ENCODE measurements around the gene KCTD11.
A peak's percentile ranks its signal among the peaks of the same experiment; 100 is the strongest.

The KCTD11 gene

GRCh38 chr17:7380321-7380720 is 28.4 kb downstream of the KCTD11 start:
- no peak for DNase-seq

GRCh38 chr17:7380855-7381683 is 29.1 kb downstream of the KCTD11 start, which contains the start of gene TNK1:
Gene TNK1, plus strand, starts transcription at chr17:7381089. Its CDS starts 1,838 bp downstream, at chr17:7382927.
- no peak for DNase-seq

DNA sequence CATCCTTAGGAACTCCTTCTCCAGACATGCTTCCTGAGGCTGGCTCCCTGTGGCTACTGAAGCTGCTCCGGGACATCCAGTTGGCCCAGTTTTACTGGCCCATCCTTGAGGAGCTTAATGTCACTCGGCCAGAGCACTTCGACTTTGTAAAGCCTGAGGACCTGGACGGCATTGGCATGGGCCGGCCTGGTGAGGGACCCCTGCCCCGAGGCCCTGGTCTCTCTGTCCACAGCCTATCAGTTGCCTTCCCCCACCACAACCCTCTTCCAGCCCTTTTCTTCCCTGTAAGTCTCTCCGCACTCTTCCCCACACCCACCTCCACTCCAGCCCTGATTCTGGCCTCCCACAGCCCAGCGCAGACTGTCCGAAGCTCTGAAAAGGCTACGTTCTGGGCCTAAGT is 30.9 kb downstream of the KCTD11 start:
- no peak for DNase-seq

GRCh38 chr17:7383371-7383741 is 31.4 kb downstream of the KCTD11 start:
- DNase-seq, result no peak

DNA sequence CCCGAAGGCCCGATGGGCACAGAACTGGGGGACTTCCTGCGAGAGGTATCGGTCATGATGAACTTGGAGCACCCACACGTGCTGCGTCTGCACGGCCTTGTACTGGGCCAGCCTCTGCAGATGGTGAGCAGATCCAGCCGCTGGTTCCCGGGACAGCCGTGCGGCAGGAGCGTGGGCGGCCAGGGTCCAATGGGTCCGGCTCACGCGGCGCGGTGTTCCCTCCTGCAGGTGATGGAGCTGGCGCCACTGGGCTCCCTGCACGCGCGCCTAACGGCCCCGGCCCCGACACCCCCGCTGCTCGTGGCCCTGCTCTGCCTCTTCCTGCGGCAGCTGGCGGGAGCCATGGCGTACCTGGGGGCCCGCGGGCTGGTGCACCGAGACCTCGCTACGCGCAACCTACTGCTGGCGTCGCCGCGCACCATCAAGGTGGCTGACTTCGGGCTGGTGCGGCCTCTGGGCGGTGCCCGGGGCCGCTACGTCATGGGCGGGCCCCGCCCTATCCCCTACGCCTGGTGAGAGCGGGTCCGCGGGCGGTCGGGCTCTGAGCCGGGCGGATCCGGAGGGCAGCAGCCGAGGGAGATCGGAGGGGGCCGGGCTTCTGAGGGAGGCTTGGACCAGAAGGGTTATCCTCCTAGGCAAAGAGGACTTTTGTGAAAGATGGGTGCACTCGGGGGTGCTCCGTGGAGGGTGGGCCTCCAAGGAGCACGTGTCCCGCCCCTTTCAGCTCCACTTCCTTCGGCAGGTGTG is 32.0 kb downstream of the KCTD11 start:
- peak; percentile 78 for DNase-seq

GRCh38 chr17:7384489-7385081 is 32.6 kb downstream of the KCTD11 start:
- DNase-seq, result no peak

DNA sequence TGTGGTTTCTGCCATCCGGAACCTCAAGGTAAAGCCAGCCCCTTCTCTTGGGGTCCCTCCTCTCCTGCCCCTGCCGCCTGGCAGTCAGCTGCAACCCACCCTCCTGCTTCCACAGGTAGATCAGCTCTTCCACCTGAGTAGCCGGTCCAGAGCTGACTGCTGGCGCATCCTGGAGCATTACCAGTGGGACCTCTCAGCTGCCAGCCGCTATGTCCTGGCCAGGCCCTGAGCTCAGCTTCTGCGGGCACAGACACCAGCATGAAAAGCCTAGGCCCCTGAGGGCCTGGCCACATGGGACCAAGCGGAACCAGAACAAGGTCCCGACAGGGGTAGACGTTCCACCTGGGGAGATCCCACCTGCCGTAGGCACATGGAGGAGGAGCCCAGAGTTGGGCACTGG is 36.9 kb downstream of the KCTD11 start:
- no peak for DNase-seq

DNA sequence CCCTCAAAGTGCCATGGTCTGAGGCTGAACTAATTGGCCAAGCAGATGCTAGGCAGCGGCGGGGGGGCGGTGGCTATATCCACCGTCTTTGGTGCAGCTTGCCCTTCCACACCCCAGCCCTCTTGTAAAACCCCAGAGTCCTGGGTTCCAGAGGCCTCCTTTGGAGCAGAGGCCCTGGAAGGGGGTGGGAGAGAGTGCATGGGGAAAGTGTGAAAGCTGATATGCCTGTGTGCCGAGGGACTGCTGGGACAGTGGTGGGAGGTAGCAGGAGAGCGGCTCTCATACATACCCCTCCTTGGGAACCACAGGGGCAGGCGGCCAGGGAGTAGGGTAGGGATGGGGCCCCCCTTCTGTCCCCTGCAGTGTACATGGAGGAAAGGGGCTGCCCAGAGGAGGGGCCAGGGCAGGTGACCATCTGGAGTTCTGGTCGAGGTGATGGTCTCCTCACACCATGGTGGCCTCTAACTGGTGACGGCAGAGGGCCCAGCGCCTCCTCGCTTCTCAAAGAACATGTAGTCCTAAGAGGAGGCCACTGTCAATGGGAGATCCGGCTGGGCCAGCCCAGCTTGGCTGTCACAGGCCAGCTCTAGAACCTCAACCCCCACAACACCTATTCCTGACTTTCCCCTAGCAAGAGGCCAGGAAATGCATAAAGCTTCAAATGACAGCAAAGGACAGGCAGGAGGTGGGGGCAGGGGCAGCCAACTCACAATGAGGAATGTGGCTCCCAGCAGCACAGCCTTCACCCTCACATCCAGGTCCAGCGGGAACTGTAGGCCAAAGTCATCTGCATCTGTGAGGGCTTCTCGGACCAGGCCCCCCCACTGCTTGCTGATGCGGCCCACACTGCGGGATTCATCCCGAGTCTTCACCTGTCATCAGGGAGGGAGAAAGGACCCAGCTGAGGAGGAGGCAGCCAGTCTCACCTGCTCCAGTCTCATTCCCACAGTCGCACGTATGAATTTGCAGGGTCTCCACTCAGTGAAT is 38.3 kb downstream of the KCTD11 start:
- DNase-seq, result no peak

- DNase-seq, result no peak
These were observed 39.3 kb downstream of the KCTD11 start for GRCh38 chr17:7391307-7391706.

- no peak for DNase-seq
These were observed 41.0 kb downstream of the KCTD11 start for GRCh38 chr17:7392696-7393612.

DNA sequence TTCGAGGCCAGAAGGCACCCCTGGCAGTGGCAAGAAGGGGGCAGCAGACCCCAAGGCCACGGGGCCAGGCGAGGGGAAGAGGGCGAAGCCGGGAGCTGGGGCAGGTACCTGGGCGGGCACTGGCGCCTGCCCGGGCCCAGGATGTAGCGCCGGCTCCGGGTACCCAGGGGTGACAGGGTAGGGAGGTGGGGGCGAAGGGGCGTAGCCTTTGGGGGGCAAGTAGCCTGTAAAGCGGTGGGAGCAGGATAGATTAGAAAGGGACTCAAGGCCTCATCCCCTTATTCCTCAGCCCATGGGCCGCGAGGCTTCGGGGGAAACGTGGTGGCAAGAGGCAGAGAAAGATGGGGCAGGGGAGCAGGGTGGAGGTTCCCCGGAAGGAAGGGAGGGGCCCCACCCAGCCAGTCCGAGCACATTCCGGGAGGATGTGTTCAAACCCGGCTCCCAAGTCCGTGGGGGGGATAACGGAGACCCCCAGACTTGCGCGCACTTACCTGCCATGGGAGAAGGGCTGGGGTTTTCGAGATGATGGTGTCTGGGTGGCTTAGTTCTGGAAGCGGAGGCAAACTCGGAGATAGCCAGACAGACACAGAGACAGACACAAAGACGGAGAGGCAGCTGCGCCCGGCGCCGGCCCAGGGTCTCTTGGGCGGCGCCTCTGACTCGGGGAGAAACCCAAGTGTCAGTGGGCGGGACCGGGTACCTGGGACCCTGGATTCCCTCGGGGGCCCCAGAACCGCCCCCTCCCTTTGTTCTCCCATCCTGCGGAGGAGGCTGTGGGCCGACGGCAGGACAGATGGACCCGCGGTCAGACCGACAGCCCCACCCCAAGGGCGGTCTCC is 41.9 kb downstream of the KCTD11 start:
- DNase-seq, result peak; percentile 53

DNA sequence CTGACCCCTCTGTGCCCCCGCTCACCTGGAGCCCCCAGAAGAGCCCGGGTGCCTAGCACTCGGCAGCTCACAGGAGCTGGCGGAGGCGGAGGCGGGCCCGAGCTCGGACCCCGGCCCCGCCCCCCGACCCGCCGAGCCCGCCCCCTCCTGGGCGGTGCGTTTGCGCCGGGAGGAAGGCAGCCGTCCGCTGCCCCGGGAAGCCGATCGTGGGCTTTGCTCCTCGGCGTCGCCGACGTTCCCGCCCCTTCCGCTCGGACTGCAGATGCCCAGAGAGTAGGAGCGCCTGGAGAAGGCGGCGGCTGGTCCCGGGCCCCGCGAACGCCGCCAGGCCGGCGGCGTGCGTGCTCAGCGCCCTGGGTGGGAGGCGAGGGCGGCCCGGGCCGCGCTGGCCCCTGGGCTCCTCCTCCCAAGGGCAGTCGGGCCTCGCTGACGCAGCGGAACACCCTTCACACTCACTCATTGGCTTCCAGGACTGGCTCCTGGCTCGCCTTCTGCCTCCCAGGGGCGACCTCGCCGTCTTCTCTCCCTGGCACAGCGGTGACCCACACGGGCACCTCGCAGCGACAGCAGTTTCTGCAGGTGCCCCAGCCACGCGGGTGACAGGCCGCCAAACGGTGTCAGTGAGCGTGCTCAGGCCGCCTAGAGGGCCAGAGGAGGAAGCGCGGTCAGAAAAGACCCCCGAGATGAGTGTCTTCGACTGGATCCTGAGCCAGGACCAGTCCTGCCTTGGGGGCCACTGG is 42.7 kb downstream of the KCTD11 start, which contains the start of gene PLSCR3:
TSS of gene PLSCR3 (minus strand) at position 74 of the 740 bp plus-strand sequence. CDS start 415 bp downstream, outside the sequence.
- DNase-seq, result peak; percentile 86

DNA sequence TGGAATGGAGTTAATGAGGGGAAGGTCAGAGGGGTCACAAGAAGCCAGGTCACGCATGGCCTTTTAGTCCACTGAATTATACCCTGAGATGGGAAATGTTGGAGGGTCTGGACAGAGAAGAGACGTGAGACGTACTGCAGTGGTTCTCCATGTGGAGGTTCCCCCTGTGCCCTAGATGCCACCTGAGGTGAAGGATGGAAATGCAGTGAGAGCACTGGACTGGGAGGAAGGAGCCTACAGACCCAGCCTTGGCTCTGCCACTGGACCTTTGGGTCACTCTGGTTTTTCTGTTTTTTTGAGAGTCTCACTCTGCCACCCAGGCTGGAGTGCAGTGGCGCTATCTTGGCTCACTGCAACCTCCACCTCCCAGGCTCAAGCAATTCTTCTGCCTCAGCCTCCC is 44.2 kb downstream of the KCTD11 start:
- no peak for DNase-seq

GRCh38 chr17:7398612-7399011 is 46.6 kb downstream of the KCTD11 start:
- no peak for DNase-seq

DNA sequence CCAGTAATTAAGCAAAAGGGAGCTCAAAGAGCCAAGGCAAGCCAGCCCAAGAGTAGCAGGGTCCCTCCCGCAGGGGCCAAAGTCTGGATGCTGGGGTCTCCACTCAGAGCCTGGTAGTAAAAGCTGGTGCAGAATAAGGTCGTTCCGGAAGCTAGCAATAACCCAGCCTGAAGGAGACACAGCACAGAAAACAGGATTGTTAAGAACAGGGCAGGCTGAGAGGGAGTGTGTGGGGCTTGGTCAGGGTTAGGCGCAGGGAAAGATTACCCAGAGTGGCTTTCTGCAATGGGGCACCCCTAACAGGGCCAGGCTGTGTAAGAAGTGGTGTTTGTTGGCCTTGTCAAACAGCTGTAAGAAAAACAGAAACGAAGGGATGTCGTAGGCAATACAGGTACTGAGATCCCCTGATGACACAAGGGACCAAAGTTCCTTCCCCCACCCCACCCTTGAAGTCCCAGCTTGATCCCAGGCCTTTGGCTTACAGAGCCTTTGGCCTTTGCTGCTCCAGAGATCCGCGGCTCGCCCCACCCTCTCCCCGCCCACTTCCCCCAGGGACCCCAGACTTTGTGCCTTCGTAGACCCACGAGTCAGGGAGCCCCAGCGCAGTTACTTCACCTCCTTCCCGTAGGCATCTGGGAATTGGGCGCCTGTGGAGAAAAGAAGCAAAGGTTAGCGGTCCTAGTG is 51.2 kb downstream of the KCTD11 start:
- no peak for DNase-seq

DNA sequence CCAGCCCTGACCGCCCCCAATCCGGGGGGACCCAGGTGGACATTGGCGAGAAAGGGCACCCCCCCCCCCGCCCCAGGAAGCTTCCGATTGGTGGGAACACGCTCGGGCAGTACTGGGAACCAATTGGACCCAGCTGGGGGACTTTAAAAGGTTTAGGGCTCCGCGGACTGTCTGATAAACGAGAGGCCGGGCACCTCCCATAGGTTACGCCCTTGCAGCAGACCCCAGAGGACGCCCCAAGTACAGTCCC is 51.7 kb downstream of the KCTD11 start:
- DNase-seq, result no peak

DNA sequence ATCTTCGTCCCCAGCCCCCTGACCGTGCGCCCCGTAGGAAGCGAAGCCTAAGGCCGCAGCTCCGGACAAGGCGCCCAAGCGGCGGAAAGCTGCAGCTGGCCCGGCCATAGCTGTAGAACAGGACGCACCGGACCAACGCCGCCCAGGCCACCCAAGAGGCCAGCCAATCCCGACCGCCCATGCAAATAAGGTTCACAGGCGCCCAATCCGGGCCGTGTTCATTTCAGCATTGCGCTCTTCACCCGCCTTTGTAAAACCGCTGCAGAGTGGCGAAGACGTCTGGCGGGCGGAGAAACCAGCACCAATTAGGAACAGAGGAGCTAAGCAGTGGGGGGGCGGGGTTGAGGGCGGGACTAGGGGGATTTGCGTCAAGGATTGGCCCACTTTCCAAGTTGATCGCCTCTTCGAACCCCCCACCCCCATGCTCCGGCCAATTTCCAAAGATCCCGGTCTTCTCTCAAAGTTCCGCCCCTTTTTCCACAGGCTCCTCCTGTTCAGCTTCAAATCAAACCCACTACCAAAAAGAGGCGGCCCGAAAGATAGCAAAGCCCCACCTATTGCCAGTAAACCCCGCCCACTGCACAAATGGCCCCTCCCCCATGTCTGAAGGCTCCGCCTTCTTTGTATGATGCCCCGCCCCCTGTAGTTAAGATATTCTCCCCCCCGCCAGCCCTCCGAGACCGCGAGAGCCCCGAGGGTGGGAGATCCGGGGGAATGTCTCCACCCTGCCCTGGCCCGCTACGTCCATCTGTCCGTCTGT is 52.2 kb downstream of the KCTD11 start, which contains the start of gene TMEM256:
TSS of gene TMEM256 (minus strand) at position 121 of the 760 bp plus-strand sequence. CDS start at position 108, 13 bp downstream.
- DNase-seq, result peak; percentile 97
